MCF 10A (cell line): ENCODE measurements around the gene CACNA2D3. TPM values are rescaled to one million over a fixed set of nuclear protein-coding genes. Genes with fewer than 3 reads are reported as not detected.

ENCODE experiments used
- BruUV-seq: library from RNA; stranded (reverse); fragments of 400-500 nt; replicated peaks from 2 replicates; lab custom pipeline; 2021; lab: Mats Ljungman, UMichigan
- CTCF ChIA-PET: fragments of 300-600 bp; sonication (Branson Sonifier 250); formaldehyde crosslinking; extraction: SDS; loops from one replicate; lab custom pipeline; 2021; ENCODE audit warnings: antibody characterized with exemption, inconsistent platforms; lab: Yijun Ruan, JAX
- POLR2A ChIA-PET: fragments of 300-600, 350-650 bp; sonication (Branson Sonifier 250); formaldehyde crosslinking; extraction: SDS; loops from one replicate; lab custom pipeline; 2020; ENCODE audit warnings: antibody characterized with exemption, inconsistent platforms; lab: Yijun Ruan, JAX
- DNase-seq: peaks from one replicate; pipeline ENCODE4 v3.0.0-alpha.2; 2018; ENCODE audit not compliant: unreplicated experiment
- H3K27ac Mint-ChIP-seq: one replicate; pipeline ENCODE4 v1.8.0; 2022; ENCODE audit warnings: mild to moderate bottlenecking, low read depth, mixed read lengths; ENCODE audit not compliant: unreplicated experiment
- H3K27me3 Mint-ChIP-seq: one replicate; pipeline ENCODE4 v1.8.0; 2022; ENCODE audit warnings: mixed read lengths; ENCODE audit not compliant: insufficient read depth, unreplicated experiment
- H3K36me3 Mint-ChIP-seq: one replicate; pipeline ENCODE4 v1.8.0; 2022; ENCODE audit warnings: mild to moderate bottlenecking, moderate library complexity, mixed read lengths; ENCODE audit not compliant: insufficient read depth, unreplicated experiment
- H3K4me1 Mint-ChIP-seq: one replicate; pipeline ENCODE4 v1.8.0; 2022; ENCODE audit warnings: mixed read lengths; ENCODE audit not compliant: insufficient read depth, unreplicated experiment
- H3K4me3 Mint-ChIP-seq: one replicate; pipeline ENCODE4 v1.8.0; 2022; ENCODE audit warnings: mild to moderate bottlenecking, moderate library complexity, mixed read lengths; ENCODE audit not compliant: unreplicated experiment
- H3K9me3 Mint-ChIP-seq: one replicate; pipeline ENCODE4 v1.8.0; 2022; ENCODE audit warnings: mixed read lengths; ENCODE audit not compliant: unreplicated experiment
- intact Hi-C: fragments of 100-400 bp; cut with micrococcal nuclease; formaldehyde crosslinking; loops from 2 replicates; pipeline ENCODE4 v1.14.1; 2022
- total RNA-seq: library from RNA; stranded (reverse); gene quantifications from 2 replicates; pipeline ENCODE4 v1.2.3, GENCODE V29; 2022
- TF ChIP-seq, protein P1 (sequence below): fragments of 200-600 bp; IDR thresholded peaks from one replicate; pipeline ENCODE4 v1.8.0; 2022; ENCODE audit warnings: antibody characterized with exemption, mild to moderate bottlenecking; ENCODE audit not compliant: unreplicated experiment

The CACNA2D3 gene
- total RNA-seq, 1 experiment from 2014 or later, result 2.3 TPM

DNA sequence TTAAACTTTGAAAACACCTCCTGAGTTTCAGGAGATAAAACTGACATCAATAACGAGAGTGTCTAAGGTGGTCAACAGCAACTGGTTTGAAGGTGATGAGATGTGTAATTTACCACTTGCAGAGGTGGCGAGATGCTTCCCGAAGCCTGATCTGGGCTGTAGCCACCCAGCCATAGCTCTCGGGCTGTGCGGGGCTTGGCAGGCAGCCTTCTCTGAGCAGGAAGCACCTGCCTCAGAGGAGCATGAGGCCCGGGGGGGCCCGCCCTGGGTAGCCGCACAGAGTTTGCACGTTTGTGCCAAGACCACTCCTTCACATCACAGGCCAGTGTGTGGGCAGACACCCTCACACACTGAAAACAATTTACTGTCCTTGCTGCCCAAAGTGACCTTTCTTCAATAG lies 220.3 kb downstream of the CACNA2D3 start:
- intact Hi-C loops, result no loop called here
- Mint-ChIP-seq H3K27ac (no peak overlapping the region), H3K9me3 (no peaks in the 10 kb centered on the region)

DNA sequence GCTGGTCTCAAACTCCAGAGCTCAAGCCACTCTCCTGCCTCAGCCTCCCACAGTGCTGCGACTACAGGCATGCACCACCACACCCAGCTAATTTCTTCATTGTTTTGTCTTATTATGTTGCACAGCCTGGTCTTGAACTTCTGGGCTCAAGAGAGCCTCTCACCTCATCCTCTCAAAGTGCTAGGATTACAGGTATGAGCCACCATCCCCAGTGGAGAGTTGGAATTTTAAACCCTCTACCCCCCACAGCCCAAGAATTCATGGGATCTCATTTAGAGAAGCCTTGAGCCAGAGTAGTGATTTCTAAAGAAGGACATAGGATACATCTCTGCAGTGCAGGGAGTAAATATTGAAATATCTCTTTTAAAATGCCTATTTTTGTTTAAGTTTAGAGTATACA lies 221.1 kb downstream of the CACNA2D3 start:
- BruUV-seq, result no TSS peak
- Mint-ChIP-seq H3K27ac (no peak overlapping the region), H3K9me3 (no peaks in the 10 kb centered on the region), H3K4me1 (no peaks in the 10 kb centered on the region), H3K27me3 (peaks cover 11% of the 10 kb centered on the region), H3K4me3 (no peak overlapping the region), H3K36me3 (no peaks in the 10 kb centered on the region)
- TF ChIP-seq, protein P1, sequence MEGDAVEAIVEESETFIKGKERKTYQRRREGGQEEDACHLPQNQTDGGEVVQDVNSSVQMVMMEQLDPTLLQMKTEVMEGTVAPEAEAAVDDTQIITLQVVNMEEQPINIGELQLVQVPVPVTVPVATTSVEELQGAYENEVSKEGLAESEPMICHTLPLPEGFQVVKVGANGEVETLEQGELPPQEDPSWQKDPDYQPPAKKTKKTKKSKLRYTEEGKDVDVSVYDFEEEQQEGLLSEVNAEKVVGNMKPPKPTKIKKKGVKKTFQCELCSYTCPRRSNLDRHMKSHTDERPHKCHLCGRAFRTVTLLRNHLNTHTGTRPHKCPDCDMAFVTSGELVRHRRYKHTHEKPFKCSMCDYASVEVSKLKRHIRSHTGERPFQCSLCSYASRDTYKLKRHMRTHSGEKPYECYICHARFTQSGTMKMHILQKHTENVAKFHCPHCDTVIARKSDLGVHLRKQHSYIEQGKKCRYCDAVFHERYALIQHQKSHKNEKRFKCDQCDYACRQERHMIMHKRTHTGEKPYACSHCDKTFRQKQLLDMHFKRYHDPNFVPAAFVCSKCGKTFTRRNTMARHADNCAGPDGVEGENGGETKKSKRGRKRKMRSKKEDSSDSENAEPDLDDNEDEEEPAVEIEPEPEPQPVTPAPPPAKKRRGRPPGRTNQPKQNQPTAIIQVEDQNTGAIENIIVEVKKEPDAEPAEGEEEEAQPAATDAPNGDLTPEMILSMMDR, result no peak
- POLR2A ChIA-PET, result no interaction called here
- CTCF ChIA-PET, result no interaction called here
- no peak for DNase-seq
- intact Hi-C loops, result no loop called here

More for the DNA sequence above, 220.3 kb downstream of the CACNA2D3 start:
- POLR2A ChIA-PET, result no interaction called here
- H3K4me1 Mint-ChIP-seq, result no peaks in the 10 kb centered on the region
- TF ChIP-seq, protein P1, result no peak
- no TSS peak for BruUV-seq
- peaks cover 11% of the 10 kb centered on the region for H3K27me3 Mint-ChIP-seq
- no peak for DNase-seq
- H3K4me3 Mint-ChIP-seq, result no peak overlapping the region
- CTCF ChIA-PET, result interaction anchor here (0.5 to 0.7 kb wide), 2 partner anchors 11 to 42 kb away, joined by 3 read pairs; no protein-coding TSS in a partner anchor
- no peaks in the 10 kb centered on the region for H3K36me3 Mint-ChIP-seq

DNA sequence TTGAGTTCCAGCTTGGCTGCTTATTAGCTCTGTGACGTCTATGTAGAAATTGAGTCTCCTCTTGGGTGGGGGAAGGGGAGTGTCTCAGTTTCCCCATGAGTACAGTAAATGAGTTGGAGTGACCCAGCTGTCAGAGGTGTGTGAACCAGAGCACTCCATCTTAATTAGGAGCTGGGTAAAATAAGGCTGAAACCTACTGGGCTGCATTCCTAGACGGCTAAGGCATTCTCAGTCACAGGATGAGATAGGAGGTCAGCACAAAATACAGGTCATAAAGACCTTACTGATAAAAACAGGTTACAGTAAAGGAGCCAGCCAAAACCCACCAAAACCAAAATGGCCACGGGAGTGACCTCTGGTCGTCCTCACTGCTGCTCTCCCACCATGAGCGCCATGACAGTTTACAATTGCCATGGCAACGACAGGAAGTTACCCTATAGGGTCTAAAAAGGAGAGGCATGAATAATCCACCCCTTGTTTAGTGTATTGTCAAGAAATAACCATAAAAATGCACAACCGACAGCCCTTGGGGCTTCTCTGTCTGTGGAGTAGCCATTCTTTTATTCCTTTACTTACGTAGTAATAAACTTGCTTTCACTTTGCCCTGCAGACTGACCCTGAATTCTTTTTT lies 222.4 kb downstream of the CACNA2D3 start:
- Mint-ChIP-seq H3K4me3 (no peak overlapping the region), H3K9me3 (no peaks in the 10 kb centered on the region), H3K27ac (no peak overlapping the region), H3K27me3 (peaks cover 11% of the 10 kb centered on the region), H3K4me1 (no peaks in the 10 kb centered on the region), H3K36me3 (no peaks in the 10 kb centered on the region)
- DNase-seq, result no peak
- POLR2A ChIA-PET, result no interaction called here
- CTCF ChIA-PET, result interaction anchor here (0.6 kb wide), 1 partner anchor 445 kb away, joined by 3 read pairs; no protein-coding TSS in a partner anchor
- intact Hi-C loops, result no loop called here
- TF ChIP-seq, protein P1, result no peak
- BruUV-seq, result no TSS peak

DNA sequence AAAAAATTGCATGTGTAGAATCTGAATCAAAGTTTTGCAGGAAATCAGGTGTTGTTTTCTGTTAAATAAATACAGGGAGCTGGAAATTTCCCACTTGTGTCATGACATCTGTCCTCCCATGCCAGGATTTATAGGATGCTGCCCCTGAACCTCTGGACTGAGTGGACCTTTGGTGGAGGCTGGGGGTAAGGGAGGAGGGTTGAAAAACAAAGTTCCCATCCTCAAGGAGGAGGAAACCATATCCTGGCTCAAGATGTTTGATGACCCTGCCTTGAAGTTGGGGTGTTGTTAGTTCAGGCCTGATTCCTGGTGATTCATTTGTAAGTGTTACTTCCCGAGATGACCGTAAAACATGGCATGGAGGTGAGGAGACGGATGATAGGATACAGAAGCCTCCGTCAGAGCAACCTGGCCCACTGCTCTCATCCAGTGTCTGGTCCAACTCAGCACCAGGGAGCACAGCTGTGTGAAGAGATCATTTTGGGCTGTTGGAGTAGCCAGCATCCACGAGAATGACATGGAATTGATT lies 223.6 kb downstream of the CACNA2D3 start:
- ChIA-PET POLR2A (no interaction called here), CTCF (interaction anchor here (0.7 kb wide), 2 partner anchors 385 to 407 kb away, joined by 3 to 4 read pairs; no protein-coding TSS in a partner anchor)
- Mint-ChIP-seq H3K9me3 (no peaks in the 10 kb centered on the region), H3K27ac (no peak overlapping the region), H3K27me3 (peaks cover 5% of the 10 kb centered on the region), H3K4me3 (no peak overlapping the region), H3K36me3 (no peaks in the 10 kb centered on the region), H3K4me1 (no peaks in the 10 kb centered on the region)
- TF ChIP-seq, protein P1, result no peak
- BruUV-seq, result no TSS peak
- no peak for DNase-seq
- intact Hi-C loops, result no loop called here
